Liver (tissue), 9 donors: ENCODE data around the gene UGT1A10. TPM values are rescaled to one million over a fixed set of nuclear protein-coding genes. Genes with fewer than 3 reads are reported as not detected.
"Not testable (repeated sequence)": the region's sequence is repeated elsewhere in the genome, so short reads cannot be mapped to it uniquely, and the experiment has no call there.

ENCODE experiments used
- DNase-seq: peaks from one replicate; pipeline ENCODE4 v3.0.0-alpha.2; 2017; ENCODE audit warnings: low spot score
- H3K27ac ChIP-seq, 2 donors: one replicate each; pipeline ENCODE4 v1.7.0; 2013; ENCODE audit warnings: inconsistent platforms in 2 of 2, low read length in 2 of 2, control low read depth in 1 of 2, low read depth in 1 of 2, mild to moderate bottlenecking in 1 of 2
- H3K27me3 ChIP-seq, 4 donors: one replicate each; pipeline versions ENCODE4 v1.6.1 to v1.7.0; 2013; ENCODE audit warnings: low read length in 3 of 4, inconsistent platforms in 1 of 4, mild to moderate bottlenecking in 1 of 4, moderate library complexity in 1 of 4; ENCODE audit not compliant: control insufficient read depth in 4 of 4, insufficient read depth in 4 of 4
- H3K36me3 ChIP-seq, 4 donors: one replicate each; pipeline versions ENCODE4 v1.6.1 to v1.7.0; 2013; ENCODE audit warnings: low read length in 3 of 4, mild to moderate bottlenecking in 3 of 4, low read depth in 1 of 4, moderate library complexity in 1 of 4; ENCODE audit not compliant: control insufficient read depth in 4 of 4, insufficient read depth in 3 of 4
- H3K4me1 ChIP-seq, 4 donors: one replicate each; pipeline versions ENCODE4 v1.6.1 to v1.7.0; 2013; ENCODE audit warnings: low read length in 3 of 4, mild to moderate bottlenecking in 3 of 4, moderate library complexity in 1 of 4; ENCODE audit not compliant: control insufficient read depth in 4 of 4, insufficient read depth in 4 of 4
- H3K4me3 ChIP-seq, 3 donors: one replicate each; pipeline versions ENCODE4 v1.6.1 to v1.7.0; 2013; ENCODE audit warnings: low read length in 3 of 3, control low read depth in 1 of 3, low read depth in 1 of 3, mild to moderate bottlenecking in 1 of 3
- H3K9ac ChIP-seq, 2 donors: one replicate each; pipeline ENCODE4 v1.7.0; 2013; ENCODE audit warnings: low read length in 2 of 2, mild to moderate bottlenecking in 2 of 2, moderate library complexity in 2 of 2, control low read depth in 1 of 2, low read depth in 1 of 2
- H3K9me3 ChIP-seq, 4 donors: one replicate each; pipeline versions ENCODE4 v1.6.1 to v1.7.0; 2013; ENCODE audit warnings: low read length in 3 of 4; ENCODE audit not compliant: control insufficient read depth in 4 of 4
- EGR1 ChIP-seq, 2 donors: IDR thresholded peaks; 2 replicates each; pipeline ENCODE4 v1.6.1; 2016 to 2018; ENCODE audit warnings: antibody characterized with exemption in 2 of 2, low read depth in 2 of 2
- FOXA1 ChIP-seq: IDR thresholded peaks from 2 replicates; pipeline ENCODE4 v1.6.1; 2016; ENCODE audit warnings: antibody characterized with exemption
- FOXA2 ChIP-seq: IDR thresholded peaks from 2 replicates; pipeline ENCODE4 v1.6.1; 2016; ENCODE audit warnings: antibody characterized with exemption
- GABPA ChIP-seq, 2 donors: IDR thresholded peaks in 1 of 2; conservative IDR thresholded peaks in 1 of 2; 2 replicates each; pipeline ENCODE4 v1.6.1; 2016; ENCODE audit warnings: antibody characterized with exemption in 2 of 2, mild to moderate bottlenecking in 1 of 2, moderate library complexity in 1 of 2
- HNF4A ChIP-seq, 2 donors: conservative IDR thresholded peaks; 2 replicates each; pipeline ENCODE4 v1.6.1; 2016; ENCODE audit warnings: antibody characterized with exemption in 2 of 2, mild to moderate bottlenecking in 2 of 2
- HNF4G ChIP-seq: IDR thresholded peaks from 2 replicates; pipeline ENCODE4 v1.6.1; 2016; ENCODE audit warnings: antibody characterized with exemption
- JUND ChIP-seq, 2 donors: IDR thresholded peaks; 2 replicates each; pipeline ENCODE4 v1.6.1; 2016; ENCODE audit warnings: antibody characterized with exemption in 2 of 2
- MAX ChIP-seq: IDR thresholded peaks from 2 replicates; pipeline ENCODE4 v1.6.1; 2016; ENCODE audit warnings: antibody characterized with exemption
- NR2F2 ChIP-seq: IDR thresholded peaks from 2 replicates; pipeline ENCODE4 v1.6.1; 2016; ENCODE audit warnings: antibody characterized with exemption
- RAD21 ChIP-seq, 2 donors: IDR thresholded peaks; 2 replicates each; pipeline ENCODE4 v1.6.1; 2016; ENCODE audit warnings: antibody characterized with exemption in 2 of 2, mild to moderate bottlenecking in 2 of 2
- RXRA ChIP-seq, 2 donors: IDR thresholded peaks; 2 replicates each; pipeline ENCODE4 v1.6.1; 2017 to 2018; ENCODE audit warnings: antibody characterized with exemption in 2 of 2, mild to moderate bottlenecking in 1 of 2
- SP1 ChIP-seq: IDR thresholded peaks from 2 replicates; pipeline ENCODE4 v1.6.1; 2018; ENCODE audit warnings: antibody characterized with exemption, mild to moderate bottlenecking
- TAF1 ChIP-seq: conservative IDR thresholded peaks from 2 replicates; pipeline ENCODE4 v1.6.1; 2016; ENCODE audit warnings: antibody characterized with exemption, mild to moderate bottlenecking
- YY1 ChIP-seq: IDR thresholded peaks from 2 replicates; pipeline ENCODE4 v1.6.1; 2016; ENCODE audit warnings: antibody characterized with exemption, mild to moderate bottlenecking
- ZBTB33 ChIP-seq: IDR thresholded peaks from 2 replicates; pipeline ENCODE4 v1.6.1; 2016; ENCODE audit warnings: antibody characterized with exemption
- WGBS: extraction: QIAGEN DNeasy Blood & Tissue Kit; methylation state at CpG from one replicate; pipeline ENCODE4 v1.1.7; 2013; 5-methylcytosine and 5-hydroxymethylcytosine counted together
- polyA plus RNA-seq, 2 donors: library from polyadenylated mRNA; stranded (reverse) in 1 of 2; unstranded in 1 of 2; fragments of 200-250 nt in 1 of 2; fragments of >200 nt in 1 of 2; fragmentation: Nextera tagmentation in 1 of 2; extraction: Ambion mirVana in 1 of 2; gene quantifications; one replicate each; pipeline versions ENCODE4 v1.2.1 to v1.2.3, GENCODE V29; 2013 to 2015
- total RNA-seq, 2 donors: library from RNA; depleted of rRNA; stranded (reverse); fragments of >200 nt; gene quantifications; one replicate each; pipeline ENCODE4 v1.2.3, GENCODE V29; 2014
- TF ChIP-seq, protein P1 (sequence below): fragments of 150-350 bp; IDR thresholded peaks from 2 replicates; pipeline ENCODE4 v1.5.1; 2017; ENCODE audit warnings: improper control_type of control experiment, low read depth, low read length; ENCODE audit not compliant: missing input control
- TF ChIP-seq, protein P2 (sequence below): IDR thresholded peaks from 2 replicates; pipeline ENCODE4 v1.6.1; 2016; ENCODE audit warnings: antibody characterized with exemption
- donor health status: healthy.
- donor health status: healthy.
- donor health status: healthy.
- donor health status: healthy.
- donor health status: healthy.

The UGT1A10 gene
- total and polyA plus RNA-seq, 4 donors: 0.08 TPM; not detected in 2

DNA sequence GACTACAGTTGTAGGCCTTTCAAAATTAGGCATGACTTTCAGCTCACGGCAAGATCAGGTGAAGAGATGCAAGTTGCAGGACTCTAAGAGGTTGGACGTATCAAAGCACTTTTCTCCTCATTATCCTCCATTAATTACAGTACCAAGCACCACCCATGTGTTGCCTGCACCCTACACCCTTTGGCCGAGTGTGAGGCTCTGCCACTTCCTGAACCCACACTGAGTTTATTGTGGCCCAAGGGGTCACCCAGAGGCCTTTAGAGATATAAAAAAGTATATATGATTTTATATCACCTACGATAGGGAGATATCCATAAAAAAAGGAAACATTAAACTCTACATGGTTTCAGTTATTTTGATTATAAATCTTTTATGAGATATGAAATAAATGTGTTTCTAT, 16.0 kb upstream of the UGT1A10 start:
- no peak for DNase-seq
- Histone ChIP-seq H3K9ac (no peak overlapping the region), H3K27me3 (no peaks in the 10 kb centered on the region), H3K4me1 (no peaks in the 10 kb centered on the region), H3K27ac (no peak overlapping the region), H3K9me3 (no peaks in the 10 kb centered on the region), H3K36me3 (no peaks in the 10 kb centered on the region), H3K4me3 (no peak overlapping the region)
- 78% methylated on average over 4 of the region's 4 CpGs for WGBS
- TF ChIP-seq FOXA1 (no peak), HNF4G (no peak), YY1 (no peak), FOXA2 (no peak), HNF4A (conservative IDR thresholded peaks at IDR 0.05) (no peak), MAX (no peak), ZBTB33 (no peak), RAD21 (IDR thresholded peaks at IDR 0.05) (no peak), NR2F2 (no peak), TAF1 (no peak)
- TF ChIP-seq, protein P1, sequence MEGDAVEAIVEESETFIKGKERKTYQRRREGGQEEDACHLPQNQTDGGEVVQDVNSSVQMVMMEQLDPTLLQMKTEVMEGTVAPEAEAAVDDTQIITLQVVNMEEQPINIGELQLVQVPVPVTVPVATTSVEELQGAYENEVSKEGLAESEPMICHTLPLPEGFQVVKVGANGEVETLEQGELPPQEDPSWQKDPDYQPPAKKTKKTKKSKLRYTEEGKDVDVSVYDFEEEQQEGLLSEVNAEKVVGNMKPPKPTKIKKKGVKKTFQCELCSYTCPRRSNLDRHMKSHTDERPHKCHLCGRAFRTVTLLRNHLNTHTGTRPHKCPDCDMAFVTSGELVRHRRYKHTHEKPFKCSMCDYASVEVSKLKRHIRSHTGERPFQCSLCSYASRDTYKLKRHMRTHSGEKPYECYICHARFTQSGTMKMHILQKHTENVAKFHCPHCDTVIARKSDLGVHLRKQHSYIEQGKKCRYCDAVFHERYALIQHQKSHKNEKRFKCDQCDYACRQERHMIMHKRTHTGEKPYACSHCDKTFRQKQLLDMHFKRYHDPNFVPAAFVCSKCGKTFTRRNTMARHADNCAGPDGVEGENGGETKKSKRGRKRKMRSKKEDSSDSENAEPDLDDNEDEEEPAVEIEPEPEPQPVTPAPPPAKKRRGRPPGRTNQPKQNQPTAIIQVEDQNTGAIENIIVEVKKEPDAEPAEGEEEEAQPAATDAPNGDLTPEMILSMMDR: no peak

GRCh38 chr2:233621863-233622262, 14.4 kb upstream of the UGT1A10 start:
- DNase-seq, H3K9me3 ChIP-seq, H3K27ac ChIP-seq, H3K9ac ChIP-seq, H3K36me3 ChIP-seq, H3K27me3 ChIP-seq, H3K4me3 ChIP-seq, H3K4me1 ChIP-seq: not testable (repeated sequence)
- 92% methylated on average over 5 of the region's 5 CpGs for WGBS

GRCh38 chr2:233627331-233628025, 8.8 kb upstream of the UGT1A10 start:
- DNase-seq: no peak
- WGBS: 66% methylated on average over 5 of the region's 5 CpGs
- no peak overlapping the region for H3K27ac ChIP-seq
- TF ChIP-seq FOXA1 (no peak), RXRA (IDR thresholded peaks at IDR 0.05) (no peak), FOXA2 (no peak), TAF1 (no peak), SP1 (no peak), EGR1 (IDR thresholded peaks at IDR 0.05; ENCODE audit: low read depth in 2 of 2) (no peak), GABPA (IDR thresholded peaks at IDR 0.05 in 1 of 2, conservative IDR thresholded peaks at IDR 0.05 in 1 of 2) (no peak), HNF4A (conservative IDR thresholded peaks at IDR 0.05) (no peak), YY1 (no peak), NR2F2 (no peak), ZBTB33 (no peak), JUND (IDR thresholded peaks at IDR 0.05) (no peak), HNF4G (no peak), RAD21 (IDR thresholded peaks at IDR 0.05) (no peak)
- TF ChIP-seq, protein P2, sequence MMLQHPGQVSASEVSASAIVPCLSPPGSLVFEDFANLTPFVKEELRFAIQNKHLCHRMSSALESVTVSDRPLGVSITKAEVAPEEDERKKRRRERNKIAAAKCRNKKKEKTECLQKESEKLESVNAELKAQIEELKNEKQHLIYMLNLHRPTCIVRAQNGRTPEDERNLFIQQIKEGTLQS: no peak
- TF ChIP-seq, protein P1: no peak

More at GRCh38 chr2:233627331-233628025, 8.8 kb upstream of the UGT1A10 start:
- Histone ChIP-seq H3K9me3 (peaks cover 0 to 3% (median 0%) of the 10 kb centered on the region in 4 donors), H3K36me3 (no peaks in the 10 kb centered on the region), H3K9ac (no peak overlapping the region), H3K4me1 (no peaks in the 10 kb centered on the region), H3K4me3 (no peak overlapping the region), H3K27me3 (no peaks in the 10 kb centered on the region)
